GM19372 (cell line): Measurements from ENCODE around the gene LHX5.

ENCODE experiments used
- ATAC-seq: cut with Tn5 transposase; IDR thresholded peaks from one replicate; pipeline ENCODE4 v1.9.1; 2021; ENCODE audit warnings: mild to moderate bottlenecking, low read depth, moderate library complexity; ENCODE audit not compliant: unreplicated experiment

The LHX5 gene

GRCh38 chr12:113443030-113443539 is 28.6 kb downstream of the LHX5 start:
- ATAC-seq: no peak

GRCh38 chr12:113440947-113441782 is 30.5 kb downstream of the LHX5 start:
- no peak for ATAC-seq

GRCh38 chr12:113440336-113440735 is 31.3 kb downstream of the LHX5 start:
- ATAC-seq: no peak

- ATAC-seq: no peak
Measured at GRCh38 chr12:113439606-113440030, 32.1 kb downstream of the LHX5 start.

GRCh38 chr12:113439301-113439597 is 32.4 kb downstream of the LHX5 start:
- ATAC-seq: no peak

GRCh38 chr12:113438523-113439300 is 33.0 kb downstream of the LHX5 start:
- no peak for ATAC-seq

GRCh38 chr12:113437729-113438100 is 34.0 kb downstream of the LHX5 start:
- no peak for ATAC-seq

GRCh38 chr12:113436993-113437728 is 34.5 kb downstream of the LHX5 start:
- ATAC-seq: no peak

- ATAC-seq: no peak
Measured at GRCh38 chr12:113436586-113436985, 35.1 kb downstream of the LHX5 start.

GRCh38 chr12:113435367-113435766 is 36.3 kb downstream of the LHX5 start:
- no peak for ATAC-seq

GRCh38 chr12:113432986-113433385 is 38.7 kb downstream of the LHX5 start:
- no peak for ATAC-seq

- ATAC-seq: no peak
Measured at GRCh38 chr12:113428482-113428881, 43.2 kb downstream of the LHX5 start.

- ATAC-seq: no peak
Measured at GRCh38 chr12:113427882-113428281, 43.8 kb downstream of the LHX5 start.

GRCh38 chr12:113425960-113426453 is 45.7 kb downstream of the LHX5 start:
- no peak for ATAC-seq

- no peak for ATAC-seq
Measured at GRCh38 chr12:113424915-113425823, 46.5 kb downstream of the LHX5 start.

- ATAC-seq: no peak
Measured at GRCh38 chr12:113424456-113424855, 47.2 kb downstream of the LHX5 start.

GRCh38 chr12:113422886-113423669 is 48.6 kb downstream of the LHX5 start:
- no peak for ATAC-seq

GRCh38 chr12:113422030-113422885 is 49.4 kb downstream of the LHX5 start, which contains the start of gene SDSL:
SDSL (plus strand) TSS chr12:113422380; CDS start chr12:113427983, 5,603 bp downstream.
- ATAC-seq: peak; percentile 84
